Mesenchymal stem cell (in vitro differentiated cells and primary cell): Measurements from ENCODE around the gene DERA.
"Not testable (repeated sequence)": the region's sequence is repeated elsewhere in the genome, so short reads cannot be mapped to it uniquely, and the experiment has no call there.

Experiments
- DNase-seq: peaks from one replicate; pipeline ENCODE4 v3.0.0-alpha.2; 2013
- H2AFZ ChIP-seq: one replicate; pipeline ENCODE4 v1.6.1; 2013; ENCODE audit warnings: low read depth, mild to moderate bottlenecking, control low read depth, inconsistent platforms, low read length, moderate library complexity
- H2AK5ac ChIP-seq: 2 replicates; pipeline ENCODE4 v1.6.1; 2013; ENCODE audit warnings: low read length, moderate library complexity, mild to moderate bottlenecking, inconsistent platforms; ENCODE audit not compliant: severe bottlenecking
- H2BK120ac ChIP-seq: one replicate; pipeline ENCODE4 v1.6.1; 2013; ENCODE audit warnings: low read depth, mild to moderate bottlenecking, inconsistent platforms, low read length, moderate library complexity
- H2BK12ac ChIP-seq, 2 experiments: one replicate each; pipeline ENCODE4 v1.6.1; 2013; ENCODE audit warnings: inconsistent platforms in 2 of 2, low read length in 2 of 2, mild to moderate bottlenecking in 2 of 2, moderate library complexity in 2 of 2, control low read depth in 1 of 2
- H2BK15ac ChIP-seq: one replicate; pipeline ENCODE4 v1.6.1; 2013; ENCODE audit warnings: mild to moderate bottlenecking, low read depth, inconsistent platforms; ENCODE audit not compliant: poor library complexity, severe bottlenecking
- H2BK5ac ChIP-seq: 2 replicates; pipeline ENCODE4 v1.6.1; 2013; ENCODE audit warnings: low read depth, mild to moderate bottlenecking, low read length, control low read depth, inconsistent platforms; ENCODE audit not compliant: poor library complexity, severe bottlenecking
- H3K14ac ChIP-seq, 2 experiments: one replicate each; pipeline ENCODE4 v1.6.1; 2013; ENCODE audit warnings: inconsistent platforms in 2 of 2, low read length in 2 of 2, control low read depth in 1 of 2, mild to moderate bottlenecking in 1 of 2, moderate library complexity in 1 of 2
- H3K18ac ChIP-seq, 2 experiments: one replicate each; pipeline ENCODE4 v1.6.1; 2013; ENCODE audit warnings: inconsistent platforms in 2 of 2, low read length in 2 of 2, control low read depth in 1 of 2, low read depth in 1 of 2, mild to moderate bottlenecking in 1 of 2
- H3K23ac ChIP-seq, 2 experiments: one replicate each; pipeline ENCODE4 v1.6.1; 2013; ENCODE audit warnings: inconsistent platforms in 2 of 2, low read length in 2 of 2, mild to moderate bottlenecking in 2 of 2, moderate library complexity in 2 of 2, control low read depth in 1 of 2
- H3K27ac ChIP-seq: 2 replicates; pipeline ENCODE4 v1.5.1; 2013; ENCODE audit warnings: mild to moderate bottlenecking, moderate library complexity, low read length, control low read depth, inconsistent platforms; ENCODE audit not compliant: poor library complexity, severe bottlenecking
- H3K27me3 ChIP-seq, 2 experiments: 2 replicates each; pipeline versions ENCODE4 v1.6.1 to v1.7.0; 2013; ENCODE audit warnings: low read length in 2 of 2, mild to moderate bottlenecking in 2 of 2, moderate library complexity in 2 of 2, control low read depth in 1 of 2, inconsistent platforms in 1 of 2; ENCODE audit not compliant: control insufficient read depth in 1 of 2, insufficient read depth in 1 of 2
- H3K36me3 ChIP-seq, 2 experiments: 2 replicates each; pipeline versions ENCODE4 v1.6.1 to v1.7.0; 2013; ENCODE audit warnings: low read length in 2 of 2, control low read depth in 1 of 2, inconsistent platforms in 1 of 2, low read depth in 1 of 2, mild to moderate bottlenecking in 1 of 2; ENCODE audit not compliant: insufficient read depth in 2 of 2, control insufficient read depth in 1 of 2
- H3K4ac ChIP-seq, 2 experiments: one replicate each; pipeline ENCODE4 v1.6.1; 2013; ENCODE audit warnings: inconsistent platforms in 2 of 2, low read length in 2 of 2, mild to moderate bottlenecking in 2 of 2, moderate library complexity in 2 of 2, control low read depth in 1 of 2, low read depth in 1 of 2
- H3K4me1 ChIP-seq: 2 replicates; pipeline ENCODE4 v1.6.1; 2013; ENCODE audit warnings: low read depth, low read length, control low read depth; ENCODE audit not compliant: control insufficient read depth, insufficient read depth
- H3K4me2 ChIP-seq: 2 replicates; pipeline ENCODE4 v1.6.1; 2013; ENCODE audit warnings: low read length, mild to moderate bottlenecking, inconsistent platforms; ENCODE audit not compliant: poor library complexity, severe bottlenecking
- H3K4me3 ChIP-seq, 2 experiments: 2 replicates each; pipeline versions ENCODE4 v1.5.1 to v1.7.0; 2013; ENCODE audit warnings: low read length in 2 of 2, mild to moderate bottlenecking in 2 of 2, control low read depth in 1 of 2, low read depth in 1 of 2; ENCODE audit not compliant: insufficient read depth in 1 of 2
- H3K79me1 ChIP-seq: replicated peaks from 2 replicates; pipeline ENCODE4 v1.6.1; 2013; ENCODE audit warnings: mild to moderate bottlenecking, control low read depth, low read length, inconsistent platforms; ENCODE audit not compliant: poor library complexity, severe bottlenecking
- H3K9ac ChIP-seq: 2 replicates; pipeline ENCODE4 v1.7.0; 2013; ENCODE audit warnings: mild to moderate bottlenecking, low read length, moderate library complexity
- H3K9me3 ChIP-seq: 2 replicates; pipeline ENCODE4 v1.7.0; 2013; ENCODE audit warnings: mild to moderate bottlenecking, low read length; ENCODE audit not compliant: control insufficient read depth
- H4K8ac ChIP-seq: one replicate; pipeline ENCODE4 v1.6.1; 2013; ENCODE audit warnings: inconsistent platforms, mild to moderate bottlenecking, low read length, moderate library complexity
- H4K91ac ChIP-seq: one replicate; pipeline ENCODE4 v1.6.1; 2013; ENCODE audit warnings: mild to moderate bottlenecking, low read length, inconsistent platforms
- WGBS: methylation state at CpG from one replicate; pipeline ENCODE4 v1.1.7; 2013; ENCODE audit warnings: mixed read lengths; 5-methylcytosine and 5-hydroxymethylcytosine counted together

DERA gene

DNA sequence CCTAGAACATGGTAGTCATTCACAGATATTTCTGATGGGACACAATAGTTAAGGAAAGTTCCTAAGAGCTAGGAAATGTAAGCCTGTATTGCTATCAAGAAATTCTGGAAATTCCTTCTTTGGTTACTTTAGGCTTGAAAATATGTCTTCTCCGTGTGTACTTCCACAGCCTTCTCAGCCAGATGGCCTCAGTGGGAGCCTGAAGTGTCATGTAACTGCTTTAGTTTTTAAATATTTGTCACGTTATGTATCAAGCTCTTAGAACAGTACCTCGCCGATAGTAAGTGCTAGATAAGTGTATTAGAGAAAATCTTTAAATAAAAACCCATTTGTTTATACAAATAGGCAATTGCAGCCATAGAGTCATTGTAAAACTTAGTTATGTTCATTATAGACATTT is 95.6 kb downstream of the DERA start:
- H2BK12ac ChIP-seq, result no peak overlapping the region
- no peak overlapping the region for H3K18ac ChIP-seq
- peaks cover 0 to 35% of the 10 kb centered on the region in 2 experiments for H3K36me3 ChIP-seq
- no peak overlapping the region for H4K8ac ChIP-seq
- H3K27ac ChIP-seq, result no peak overlapping the region
- H3K27me3 ChIP-seq, result no peaks in the 10 kb centered on the region
- H3K23ac ChIP-seq, result no peak overlapping the region
- H3K4me2 ChIP-seq, result no peak overlapping the region
- H3K4ac ChIP-seq, result no peak overlapping the region
- H3K4me3 ChIP-seq, result no peak overlapping the region
- H2BK5ac ChIP-seq, result no peak overlapping the region
- no peak overlapping the region for H2AK5ac ChIP-seq
- H3K4me1 ChIP-seq, result no peaks in the 10 kb centered on the region
- no peak overlapping the region for H3K14ac ChIP-seq
- H2BK15ac ChIP-seq, result no peak overlapping the region
- H2BK120ac ChIP-seq, result no peak overlapping the region
- H3K9ac ChIP-seq, result no peak overlapping the region
- DNase-seq, result no peak
- no peak overlapping the region for H4K91ac ChIP-seq
- peaks cover 15% of the 10 kb centered on the region for H3K79me1 ChIP-seq
- H3K9me3 ChIP-seq, result no peaks in the 10 kb centered on the region
- no peak overlapping the region for H2AFZ ChIP-seq
- 96% methylated on average over 1 of the region's 4 CpGs for WGBS

DNA sequence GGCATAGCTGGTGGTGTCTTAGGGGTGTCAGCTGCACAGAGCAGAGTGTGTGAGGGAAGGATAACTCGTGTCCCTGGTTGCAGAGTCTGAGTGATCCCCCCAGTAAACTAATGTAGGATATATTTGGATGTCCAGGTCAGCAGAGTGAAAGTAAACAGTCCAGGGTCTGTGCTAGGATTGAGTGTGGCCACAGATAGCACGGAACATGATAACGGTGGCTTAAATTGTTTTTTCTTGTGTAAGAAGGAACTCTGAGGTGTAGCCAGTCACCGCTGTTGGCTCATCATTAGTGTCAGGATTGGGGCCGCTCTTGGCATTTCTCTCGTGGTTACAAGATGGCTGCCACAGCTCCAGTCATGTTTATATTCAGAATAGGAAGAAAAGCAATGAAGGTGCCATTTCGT is 97.3 kb downstream of the DERA start:
- 90% methylated on average over 7 of the region's 7 CpGs for WGBS
- H3K4ac ChIP-seq, result peak overlapping the region in 1 of 2 experiments; percentile 37
- no peak overlapping the region for H2AK5ac ChIP-seq
- no peak overlapping the region for H4K8ac ChIP-seq
- H2BK15ac ChIP-seq, result no peak overlapping the region
- H2BK120ac ChIP-seq, result no peak overlapping the region
- H3K9ac ChIP-seq, result no peak overlapping the region
- no peak overlapping the region for H3K14ac ChIP-seq
- H3K4me1 ChIP-seq, result no peaks in the 10 kb centered on the region
- H2AFZ ChIP-seq, result peak overlapping the region; percentile 39
- H2BK12ac ChIP-seq, result no peak overlapping the region
- H3K79me1 ChIP-seq, result peaks cover 9% of the 10 kb centered on the region
- no peak overlapping the region for H3K4me3 ChIP-seq
- no peak overlapping the region for H3K27ac ChIP-seq
- DNase-seq, result peak; percentile 15
- no peak overlapping the region for H3K4me2 ChIP-seq
- no peaks in the 10 kb centered on the region for H3K9me3 ChIP-seq
- H3K27me3 ChIP-seq, result no peaks in the 10 kb centered on the region
- no peak overlapping the region for H3K23ac ChIP-seq
- no peak overlapping the region for H2BK5ac ChIP-seq
- no peak overlapping the region for H3K18ac ChIP-seq
- peaks cover 0 to 35% of the 10 kb centered on the region in 2 experiments for H3K36me3 ChIP-seq
- no peak overlapping the region for H4K91ac ChIP-seq

DNA sequence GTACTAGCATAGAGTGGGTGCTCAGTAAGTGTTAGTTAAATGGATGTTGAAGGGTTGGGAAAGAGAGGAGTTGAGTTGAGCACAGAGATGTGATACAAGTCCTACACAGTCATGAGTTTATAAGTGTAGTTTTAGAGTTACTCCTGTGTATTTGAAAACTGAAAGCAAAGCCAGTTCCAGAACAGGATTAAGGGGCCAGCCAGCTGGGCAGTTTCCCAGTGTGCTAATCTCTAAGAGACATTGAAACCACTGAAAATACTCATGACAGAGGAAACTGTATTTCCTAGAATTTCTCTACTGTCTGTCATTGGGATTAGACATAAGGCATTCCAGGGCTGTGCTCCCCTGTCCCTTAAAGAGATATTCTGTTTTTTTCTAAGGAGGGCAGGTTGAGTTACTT is 101.0 kb downstream of the DERA start:
- no peak overlapping the region for H4K91ac ChIP-seq
- H3K27ac ChIP-seq, result no peak overlapping the region
- H2AK5ac ChIP-seq, result no peak overlapping the region
- peaks cover 5% of the 10 kb centered on the region for H3K9me3 ChIP-seq
- H3K23ac ChIP-seq, result no peak overlapping the region
- H3K4me1 ChIP-seq, result no peaks in the 10 kb centered on the region
- DNase-seq, result peak; percentile 67
- no peak overlapping the region for H3K18ac ChIP-seq
- H3K4me3 ChIP-seq, result peak overlapping the region in 1 of 2 experiments; percentile 49
- no peak overlapping the region for H2BK12ac ChIP-seq
- H3K9ac ChIP-seq, result peak overlapping the region; percentile 48
- H3K14ac ChIP-seq, result no peak overlapping the region
- no peak overlapping the region for H2BK120ac ChIP-seq
- no peak overlapping the region for H4K8ac ChIP-seq
- peaks cover 15% of the 10 kb centered on the region for H3K79me1 ChIP-seq
- no peaks in the 10 kb centered on the region for H3K27me3 ChIP-seq
- H2BK5ac ChIP-seq, result no peak overlapping the region
- no peak overlapping the region for H3K4ac ChIP-seq
- peaks cover 8 to 28% of the 10 kb centered on the region in 2 experiments for H3K36me3 ChIP-seq
- H3K4me2 ChIP-seq, result no peak overlapping the region
- no peak overlapping the region for H2AFZ ChIP-seq
- H2BK15ac ChIP-seq, result no peak overlapping the region

DNA sequence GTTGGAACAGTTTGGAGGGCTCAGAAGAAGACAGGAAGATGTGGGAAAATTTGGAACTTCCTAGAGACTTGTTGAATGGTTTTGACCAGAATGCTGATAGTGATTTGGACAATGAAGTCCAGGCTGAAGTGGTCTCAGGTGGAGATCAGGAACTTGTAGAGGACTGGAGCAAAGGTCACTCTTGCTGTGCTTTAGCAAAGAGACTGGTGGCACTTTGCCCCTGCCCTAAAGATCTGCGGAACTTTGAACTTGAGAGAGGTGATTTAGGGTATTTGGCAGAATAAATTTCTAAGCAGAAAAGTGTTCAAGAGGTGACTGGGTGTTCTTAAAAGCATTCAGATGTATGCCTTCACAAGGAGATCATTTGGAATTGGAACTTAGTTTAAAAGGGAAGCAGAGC is 102.6 kb downstream of the DERA start:
- H2AFZ ChIP-seq, H3K4ac ChIP-seq, H3K4me1 ChIP-seq, H3K9me3 ChIP-seq, H2BK5ac ChIP-seq, H3K18ac ChIP-seq, H4K8ac ChIP-seq, H3K4me2 ChIP-seq, DNase-seq, H3K23ac ChIP-seq, H3K4me3 ChIP-seq, H4K91ac ChIP-seq, H3K9ac ChIP-seq, H3K27ac ChIP-seq, H2BK15ac ChIP-seq, H2BK12ac ChIP-seq, H3K14ac ChIP-seq, H2AK5ac ChIP-seq, H3K27me3 ChIP-seq, H2BK120ac ChIP-seq: not testable (repeated sequence)
- peaks cover 8 to 20% of the 10 kb centered on the region in 2 experiments for H3K36me3 ChIP-seq
- 95% methylated on average over 1 of the region's 1 CpG for WGBS
- H3K79me1 ChIP-seq, result peaks cover 12% of the 10 kb centered on the region
